ENCODE results near the gene KCNJ11.

DNA sequence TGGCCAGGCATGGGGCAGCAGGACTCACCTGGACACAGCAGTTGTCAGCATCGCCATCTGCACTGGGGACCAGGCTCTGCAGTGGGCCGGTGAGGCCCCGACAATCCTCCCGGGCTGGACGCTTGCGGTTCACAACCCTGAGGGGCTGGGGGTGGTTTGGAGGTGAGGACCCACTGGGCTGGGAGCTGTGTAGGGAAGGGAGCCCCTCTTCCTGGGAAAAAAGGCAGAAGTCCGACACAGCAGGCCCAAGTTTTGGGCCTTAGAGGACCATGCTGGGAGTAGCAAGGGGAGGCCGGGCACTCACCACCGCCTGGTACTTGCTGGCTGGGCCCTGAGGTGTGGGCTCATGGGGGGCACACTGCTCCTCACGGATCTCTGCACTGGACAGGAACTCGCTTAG, 39.8 kb upstream of the KCNJ11 start:
- TF ChIP-seq HCFC1 (IDR thresholded peaks at IDR 0.05; ENCODE audit: low read length) (no peak), ATF7 (IDR thresholded peaks at IDR 0.05; ENCODE audit: low read depth) (no peak), SIN3A (IDR thresholded peaks at IDR 0.05; ENCODE audit: low read depth, low read length) (no peak), RAD21 (IDR thresholded peaks at IDR 0.05; ENCODE audit: insufficient read depth, low read depth, low read length) (no peak), FOS (IDR thresholded peaks at IDR 0.05; ENCODE audit: borderline replicate concordance, extremely low read depth, insufficient read length) (no peak), SIX5 (IDR thresholded peaks at IDR 0.05; ENCODE audit: low read depth, low read length, severe bottlenecking) (no peak)
